NCI-H748 (cell line): ENCODE results near the gene POLQ.
"Not testable (repeated sequence)": the region's sequence is repeated elsewhere in the genome, so short reads cannot be mapped to it uniquely, and the experiment has no call there.

ENCODE experiments used
- DNase-seq: peaks from one replicate; lab custom pipeline; 2025; ENCODE audit not compliant: unreplicated experiment; lab: John Stamatoyannopoulos, UW

POLQ gene

GRCh38 chr3:121514496-121514895, 31.3 kb downstream of the POLQ start:
- DNase-seq, result no peak

GRCh38 chr3:121508389-121508788, 37.4 kb downstream of the POLQ start:
- DNase-seq, result no peak

- no peak for DNase-seq
Observed at GRCh38 chr3:121505256-121505655, 40.5 kb downstream of the POLQ start.

GRCh38 chr3:121504618-121505017, 41.2 kb downstream of the POLQ start:
- DNase-seq, result no peak

GRCh38 chr3:121496786-121497185, 49.0 kb downstream of the POLQ start:
- no peak for DNase-seq

GRCh38 chr3:121493431-121493830, 52.4 kb downstream of the POLQ start:
- no peak for DNase-seq

GRCh38 chr3:121491683-121492320, 54.0 kb downstream of the POLQ start:
- DNase-seq, result no peak

GRCh38 chr3:121490161-121490560, 55.6 kb downstream of the POLQ start:
- no peak for DNase-seq

- DNase-seq, result no peak
Observed at GRCh38 chr3:121488628-121489027, 57.2 kb downstream of the POLQ start.

GRCh38 chr3:121483290-121483689, 62.5 kb downstream of the POLQ start:
- no peak for DNase-seq

GRCh38 chr3:121482660-121483059, 63.1 kb downstream of the POLQ start:
- no peak for DNase-seq

GRCh38 chr3:121481106-121481880, 64.5 kb downstream of the POLQ start:
- no peak for DNase-seq

GRCh38 chr3:121477589-121477988, 68.2 kb downstream of the POLQ start:
- DNase-seq, result no peak

GRCh38 chr3:121473001-121473400, 72.8 kb downstream of the POLQ start:
- no peak for DNase-seq

- no peak for DNase-seq
Observed at GRCh38 chr3:121467085-121467484, 78.7 kb downstream of the POLQ start.

- no peak for DNase-seq
Observed at GRCh38 chr3:121463745-121464144, 82.0 kb downstream of the POLQ start.

GRCh38 chr3:121462565-121462964, 83.2 kb downstream of the POLQ start:
- DNase-seq, result no peak

- DNase-seq, result not testable (repeated sequence)
Observed at GRCh38 chr3:121451752-121452151, 94.0 kb downstream of the POLQ start.

- no peak for DNase-seq
Observed at GRCh38 chr3:121443456-121443855, 102.3 kb downstream of the POLQ start.

GRCh38 chr3:121436641-121437040, 109.1 kb downstream of the POLQ start:
- no peak for DNase-seq

GRCh38 chr3:121436074-121436473, 109.7 kb downstream of the POLQ start:
- peak; percentile 0 for DNase-seq

- no peak for DNase-seq
Observed at GRCh38 chr3:121431726-121432517, 113.9 kb downstream of the POLQ start.
